H1 (cell line): ENCODE results near the gene KMT5C. TPM values are rescaled to one million over a fixed set of nuclear protein-coding genes. Genes with fewer than 3 reads are reported as not detected.
A peak's percentile ranks its signal among the peaks of the same experiment; 100 is the strongest.

Experiments used
- CTCF ChIA-PET: fragments of 300-600 bp; sonication (Branson Sonifier 250); formaldehyde crosslinking; loops from one replicate; lab custom pipeline; 2021; ENCODE audit not compliant: partially characterized antibody; lab: Charles Lee
- POLR2A ChIA-PET: fragments of 300-600 bp; sonication (Branson Sonifier 250); formaldehyde crosslinking; loops from one replicate; lab custom pipeline; 2021; ENCODE audit warnings: inconsistent platforms; ENCODE audit not compliant: partially characterized antibody; lab: Charles Lee
- DNase-seq, 2 experiments: peaks; one replicate each; pipeline versions ENCODE4 v3.0.0 to v3.0.0-alpha.2; 2010 to 2022; ENCODE audit warnings: low spot score in 2 of 2, low read depth in 1 of 2, mixed read lengths in 1 of 2
- FAIRE-seq: peaks from 2 replicates; lab custom pipeline; 2011; peaks lifted over from hg19 to GRCh38; lab: Jason Lieb, UNC
- H2AFZ ChIP-seq: 2 replicates; pipeline ENCODE4 v1.8.1; 2012; ENCODE audit warnings: low read length, inconsistent platforms
- H2AK5ac ChIP-seq: 2 replicates; pipeline ENCODE4 v1.6.1; 2013; ENCODE audit warnings: low read depth, low read length
- H2BK120ac ChIP-seq: replicated peaks from 2 replicates; pipeline ENCODE3; 2013; ENCODE audit warnings: low read depth, low read length, inconsistent platforms
- H2BK12ac ChIP-seq: 2 replicates; pipeline ENCODE4 v1.6.1; 2013; ENCODE audit warnings: low read depth, low read length
- H2BK15ac ChIP-seq: 2 replicates; pipeline ENCODE4 v1.6.1; 2013; ENCODE audit warnings: low read length
- H2BK20ac ChIP-seq: 2 replicates; pipeline ENCODE4 v1.6.1; 2013; ENCODE audit warnings: low read length
- H2BK5ac ChIP-seq: 2 replicates; pipeline ENCODE4 v1.6.1; 2013; ENCODE audit warnings: low read depth, low read length
- H3K14ac ChIP-seq: 2 replicates; pipeline ENCODE4 v1.6.1; 2013; ENCODE audit warnings: inconsistent platforms; ENCODE audit not compliant: insufficient read length
- H3K18ac ChIP-seq: 2 replicates; pipeline ENCODE4 v1.6.1; 2013; ENCODE audit warnings: low read length; ENCODE audit errors: extremely low read depth
- H3K23ac ChIP-seq: 2 replicates; pipeline ENCODE4 v1.6.1; 2013; ENCODE audit warnings: inconsistent platforms; ENCODE audit not compliant: insufficient read length
- H3K23me2 ChIP-seq: 2 replicates; pipeline ENCODE4 v1.6.1; 2013; ENCODE audit warnings: low read depth, low read length
- H3K27ac ChIP-seq: 2 replicates; pipeline ENCODE4 v1.6.1; 2011; ENCODE audit warnings: low read depth, low read length, inconsistent platforms
- H3K27me3 ChIP-seq, 4 experiments: replicated peaks in 1 of 4; 1 replicate in 1 of 4; 2 replicates in 3 of 4; pipeline versions ENCODE4 v1.6.1 to v1.8.1; 2011 to 2013; ENCODE audit warnings: low read length in 3 of 4, mild to moderate bottlenecking in 3 of 4, inconsistent platforms in 2 of 4, mixed read lengths in 2 of 4, moderate library complexity in 1 of 4; ENCODE audit not compliant: control insufficient read depth in 3 of 4, insufficient read depth in 3 of 4; ENCODE audit errors: extremely low read depth in 1 of 4
- H3K36me3 ChIP-seq, 4 experiments: 2 replicates each; pipeline versions ENCODE4 v1.6.1 to v1.8.1; 2011 to 2013; ENCODE audit warnings: mild to moderate bottlenecking in 4 of 4, low read length in 3 of 4, moderate library complexity in 2 of 4, control low read depth in 1 of 4, inconsistent platforms in 1 of 4; ENCODE audit not compliant: insufficient read depth in 4 of 4, control insufficient read depth in 2 of 4
- H3K4ac ChIP-seq: replicated peaks from 2 replicates; pipeline ENCODE3; 2013; ENCODE audit warnings: low read length, low read depth, mixed read lengths, inconsistent platforms; ENCODE audit not compliant: insufficient read length
- H3K4me1 ChIP-seq, 4 experiments: replicated peaks in 1 of 4; 1 replicate in 1 of 4; 2 replicates in 3 of 4; pipeline versions ENCODE4 v1.6.1 to v1.8.1; 2011 to 2013; ENCODE audit warnings: low read length in 3 of 4, inconsistent platforms in 2 of 4, mixed read lengths in 1 of 4; ENCODE audit not compliant: insufficient read depth in 4 of 4, control insufficient read depth in 3 of 4
- H3K4me2 ChIP-seq, 2 experiments: 2 replicates each; pipeline versions ENCODE4 v1.6.1 to v1.8.1; 2011 to 2013; ENCODE audit warnings: low read depth in 2 of 2, low read length in 2 of 2, control low read depth in 1 of 2, inconsistent platforms in 1 of 2, mild to moderate bottlenecking in 1 of 2; ENCODE audit not compliant: insufficient read depth in 1 of 2
- H3K4me3 ChIP-seq, 4 experiments: fragments of 200-600, 300-600 bp in 1 of 4; sonication (generic), shearing (Covaris generic), sonication (Bioruptor Twin) in 1 of 4; 2 replicates each; pipeline versions ENCODE4 v1.5.1 to v1.8.1; 2011 to 2016; ENCODE audit warnings: low read length in 4 of 4, low read depth in 3 of 4, control low read depth in 2 of 4, inconsistent platforms in 2 of 4, mild to moderate bottlenecking in 2 of 4, mixed read lengths in 1 of 4, moderate library complexity in 1 of 4; ENCODE audit not compliant: insufficient read depth in 2 of 4; ENCODE audit errors: extremely low read depth in 1 of 4
- H3K56ac ChIP-seq: replicated peaks from 2 replicates; pipeline ENCODE3; 2013; ENCODE audit warnings: low read depth, mild to moderate bottlenecking, mixed read lengths, low read length, inconsistent platforms; ENCODE audit not compliant: insufficient read length
- H3K79me1 ChIP-seq: 2 replicates; pipeline ENCODE4 v1.6.1; 2013; ENCODE audit warnings: low read depth, low read length, control low read depth
- H3K79me2 ChIP-seq, 2 experiments: 2 replicates each; pipeline versions ENCODE4 v1.6.1 to v1.8.1; 2012 to 2013; ENCODE audit warnings: low read length in 2 of 2, mild to moderate bottlenecking in 2 of 2, inconsistent platforms in 1 of 2; ENCODE audit not compliant: insufficient read depth in 2 of 2, control insufficient read depth in 1 of 2
- H3K9ac ChIP-seq, 4 experiments: replicated peaks in 1 of 4; 1 replicate in 1 of 4; 2 replicates in 3 of 4; pipeline versions ENCODE4 v1.6.1 to v1.8.1; 2011 to 2013; ENCODE audit warnings: low read depth in 3 of 4, low read length in 3 of 4, control low read depth in 2 of 4, mild to moderate bottlenecking in 2 of 4, moderate library complexity in 2 of 4, inconsistent platforms in 1 of 4; ENCODE audit errors: extremely low read depth in 1 of 4
- H3K9me3 ChIP-seq, 2 experiments: 2 replicates each; pipeline versions ENCODE4 v1.6.1 to v1.8.1; 2012 to 2013; ENCODE audit warnings: mild to moderate bottlenecking in 2 of 2, moderate library complexity in 2 of 2, control low read depth in 1 of 2, inconsistent platforms in 1 of 2, low read depth in 1 of 2, low read length in 1 of 2, mixed read lengths in 1 of 2; ENCODE audit not compliant: insufficient read depth in 2 of 2
- H4K20me1 ChIP-seq, 2 experiments: replicated peaks in 1 of 2; 2 replicates each; pipeline versions ENCODE3 to v1.8.1; 2011 to 2013; ENCODE audit warnings: inconsistent platforms in 2 of 2, low read length in 2 of 2, mild to moderate bottlenecking in 1 of 2; ENCODE audit not compliant: insufficient read depth in 2 of 2, control insufficient read depth in 1 of 2
- H4K5ac ChIP-seq: 2 replicates; pipeline ENCODE4 v1.6.1; 2013; ENCODE audit warnings: low read length, low read depth, mixed read lengths, inconsistent platforms; ENCODE audit not compliant: insufficient read length
- H4K8ac ChIP-seq: 2 replicates; pipeline ENCODE4 v1.8.0; 2013; ENCODE audit warnings: mild to moderate bottlenecking, moderate library complexity, low read length, inconsistent platforms; ENCODE audit not compliant: insufficient read depth; ENCODE audit errors: extremely low read depth
- H4K91ac ChIP-seq: replicated peaks from 2 replicates; pipeline ENCODE3; 2013; ENCODE audit warnings: low read length, mixed read lengths, inconsistent platforms; ENCODE audit not compliant: insufficient read length
- BACH1 ChIP-seq: IDR thresholded peaks from 2 replicates; pipeline ENCODE4 v1.6.1; 2012; ENCODE audit warnings: low read length, improper control_type of control experiment
- CBX8 ChIP-seq: fragments of 300-800, 300-1000 bp; sonication (generic); IDR thresholded peaks from 2 replicates; pipeline ENCODE4 v1.7.1; 2016; ENCODE audit warnings: low read depth, low read length, borderline replicate concordance
- MAX ChIP-seq: IDR thresholded peaks from 2 replicates; pipeline ENCODE4 v1.6.1; 2012; ENCODE audit warnings: inconsistent platforms
- WGBS, 2 experiments: shearing (Covaris generic) in 1 of 2; methylation state at CpG; one replicate each; pipeline versions ENCODE4 v1.1.6 to v1.1.7; 2013 to 2015; ENCODE audit warnings: low lambda C conversion rate in 2 of 2, mixed read lengths in 2 of 2, inconsistent platforms in 1 of 2, low coverage in 1 of 2, missing lambda C conversion rate in 1 of 2; ENCODE audit not compliant: insufficient replicate concordance in 2 of 2, insufficient coverage in 1 of 2, insufficient read length in 1 of 2; ENCODE audit errors: extremely low coverage in 1 of 2, missing lambda C conversion rate in 1 of 2; 5-methylcytosine and 5-hydroxymethylcytosine counted together
- polyA plus RNA-seq, 7 experiments: library from polyadenylated mRNA; depleted of rRNA in 3 of 7; stranded (reverse) in 5 of 7; unstranded in 2 of 7; fragments of >200 nt in 5 of 7; fragments of 200-250 nt in 2 of 7; gene quantifications; 1 replicate in 5 of 7; 2 replicates in 1 of 7; 4 replicates in 1 of 7; pipeline versions ENCODE4 v1.2.1 to v1.2.3, GENCODE V29; 2011 to 2013; ENCODE audit warnings: missing spikeins in 2 of 7, mixed read lengths in 2 of 7
- total RNA-seq: library from RNA; stranded (reverse); fragmentation: NEBNext Ultra II Directional; extraction: Animal tissue kit (Norgen Biotek cat#: 25700); gene quantifications from 2 replicates; pipeline ENCODE4 v1.2.1, GENCODE V29; 2021
- TF ChIP-seq, protein P1 (sequence below): IDR thresholded peaks from 2 replicates; pipeline ENCODE4 v1.6.1; 2012; ENCODE audit warnings: low read length, inconsistent platforms

The KMT5C gene
- total and polyA plus RNA-seq, 2 of the 8 experiments (the other 6 are each of a cell fraction or from before 2014, with no cell fraction given): 24.9 to 31.5 TPM

DNA sequence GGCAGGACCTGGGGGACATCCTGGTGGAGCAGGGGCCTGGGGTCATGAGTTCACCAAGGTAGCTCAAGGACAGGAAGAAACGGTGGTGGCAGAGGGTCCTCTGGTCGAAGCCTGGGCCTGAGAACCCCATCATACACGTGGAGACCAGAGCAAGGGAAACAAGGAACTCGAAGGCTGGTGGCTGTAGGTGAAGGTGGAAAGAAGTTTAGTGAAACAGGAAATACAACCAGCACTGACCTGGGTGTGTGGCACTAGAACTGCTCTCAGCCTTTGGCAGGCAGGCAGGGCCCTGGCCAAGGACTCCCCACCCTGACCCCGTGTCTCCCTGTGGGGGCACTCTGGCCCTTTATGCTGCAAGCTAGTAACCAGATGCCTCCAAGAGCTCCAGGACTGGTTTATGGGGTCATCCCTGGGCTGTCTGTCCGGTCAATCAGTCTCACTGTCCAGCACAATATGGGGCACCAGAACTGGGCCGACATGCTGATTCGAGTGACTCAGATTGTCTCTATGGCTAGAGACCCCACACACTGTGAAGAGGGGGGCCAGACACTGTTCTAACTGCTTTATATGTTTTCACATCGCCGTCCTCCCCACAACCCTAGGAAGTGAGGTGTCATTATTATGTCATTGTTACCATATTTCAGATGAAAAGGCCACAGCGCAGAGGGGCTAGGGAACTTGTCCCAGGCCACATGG is 11.1 kb downstream of the KMT5C start:
- DNase-seq: no peak
- Histone ChIP-seq H2AFZ (no peak overlapping the region), H3K9me3 (no peaks in the 10 kb centered on the region), H3K23ac (no peak overlapping the region), H3K79me2 (no peaks in the 10 kb centered on the region), H2BK15ac (peak overlapping the region; percentile 61), H2BK120ac (no peak overlapping the region), H3K79me1 (no peaks in the 10 kb centered on the region), H3K14ac (no peak overlapping the region), H2BK12ac (peak overlapping the region; percentile 93; the same call in 1 of the 2 replicates), H3K4me1 (peaks cover 11 to 45% (median 28%) of the 10 kb centered on the region in 4 experiments), H3K36me3 (peaks cover 0 to 31% (median 7%) of the 10 kb centered on the region in 4 experiments; a peak in 2 of 8 replicates), H3K4ac (peak overlapping the region; percentile 50), H3K9ac (no peak overlapping the region), H4K8ac (no peak overlapping the region; the same call in 1 of the 2 replicates), H4K5ac (no peak overlapping the region), H3K27ac (no peak overlapping the region), H3K56ac (no peak overlapping the region), H3K23me2 (peaks cover 12% of the 10 kb centered on the region; the same call in 1 of the 2 replicates), H2BK20ac (0 out of 2 replicates have a peak overlapping the region, but pooled peaks have one; percentile 23), H4K91ac (no peak overlapping the region), H3K4me3 (no peak overlapping the region), H3K27me3 (peaks cover 17 to 37% (median 32%) of the 10 kb centered on the region in 4 experiments), H2BK5ac (peak overlapping the region; percentile 10), H2AK5ac (peak overlapping the region; percentile 89), H4K20me1 (peaks cover 0 to 10% of the 10 kb centered on the region in 2 experiments), H3K4me2 (no peak overlapping the region), H3K18ac (peak overlapping the region; percentile 71; the same call in 1 of the 2 replicates)
- TF ChIP-seq MAX (no peak), BACH1 (no peak), CBX8 (no peak)
- TF ChIP-seq, protein P1, sequence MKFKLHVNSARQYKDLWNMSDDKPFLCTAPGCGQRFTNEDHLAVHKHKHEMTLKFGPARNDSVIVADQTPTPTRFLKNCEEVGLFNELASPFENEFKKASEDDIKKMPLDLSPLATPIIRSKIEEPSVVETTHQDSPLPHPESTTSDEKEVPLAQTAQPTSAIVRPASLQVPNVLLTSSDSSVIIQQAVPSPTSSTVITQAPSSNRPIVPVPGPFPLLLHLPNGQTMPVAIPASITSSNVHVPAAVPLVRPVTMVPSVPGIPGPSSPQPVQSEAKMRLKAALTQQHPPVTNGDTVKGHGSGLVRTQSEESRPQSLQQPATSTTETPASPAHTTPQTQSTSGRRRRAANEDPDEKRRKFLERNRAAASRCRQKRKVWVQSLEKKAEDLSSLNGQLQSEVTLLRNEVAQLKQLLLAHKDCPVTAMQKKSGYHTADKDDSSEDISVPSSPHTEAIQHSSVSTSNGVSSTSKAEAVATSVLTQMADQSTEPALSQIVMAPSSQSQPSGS: no peak
- POLR2A ChIA-PET: interaction anchor here (1.0 to 7.9 kb wide), 10 partner anchors 10 to 56 kb away, joined by 4 to 58 read pairs (median 14); partner anchors contain the start of genes IL11, KMT5C, TMEM238 and UBE2S
- CTCF ChIA-PET: interaction anchor here (0.8 to 1.6 kb wide), 7 partner anchors 9 to 49 kb away, joined by 3 to 5 read pairs (median 3); partner anchors contain the start of gene KMT5C
- 86% methylated on average over 11 of the region's 11 CpGs; no CpG with 5 or more reads in 1 of the 2 experiments for WGBS, 2 experiments
- no peak for FAIRE-seq
